Suprapubic skin (tissue), 4 donors: ENCODE results near the gene SLC15A3. TPM values are rescaled to one million over a fixed set of nuclear protein-coding genes. Genes with fewer than 3 reads are reported as not detected.

Experiments
- DNase-seq, 2 donors: peaks; one replicate each; pipeline ENCODE4 v3.0.0-alpha.2; 2019; ENCODE audit warnings: low spot score in 2 of 2
- H3K27ac ChIP-seq: fragments of 200-600 bp; sonication (generic); one replicate; pipeline ENCODE4 v1.5.1; 2019
- H3K27me3 ChIP-seq: fragments of 200-600 bp; sonication (generic); one replicate; pipeline ENCODE4 v1.5.1; 2019
- H3K36me3 ChIP-seq: fragments of 200-600 bp; sonication (generic); one replicate; pipeline ENCODE4 v1.5.1; 2019
- H3K4me1 ChIP-seq: fragments of 200-600 bp; sonication (generic); one replicate; pipeline ENCODE4 v1.5.1; 2019
- H3K4me3 ChIP-seq: fragments of 200-600 bp; sonication (generic); one replicate; pipeline ENCODE4 v1.5.1; 2019; ENCODE audit warnings: mild to moderate bottlenecking
- H3K9me3 ChIP-seq: fragments of 200-600 bp; sonication (generic); one replicate; pipeline ENCODE4 v1.5.1; 2019
- CTCF ChIP-seq, 2 donors: fragments of 200-600 bp in 1 of 2; fragments of 450-650 bp in 1 of 2; sonication (generic) in 1 of 2; IDR thresholded peaks; one replicate each; pipeline ENCODE4 v1.5.1; 2016 to 2019; ENCODE audit warnings: antibody characterized with exemption in 2 of 2, mild to moderate bottlenecking in 1 of 2, moderate library complexity in 1 of 2
- EP300 ChIP-seq: sonication (generic); formaldehyde crosslinking; IDR thresholded peaks from one replicate; pipeline ENCODE4 v1.6.1; 2017; ENCODE audit warnings: antibody characterized with exemption
- POLR2A ChIP-seq, 2 donors: fragments of 450-650 bp; IDR thresholded peaks; one replicate each; pipeline ENCODE4 v1.6.1; 2017; ENCODE audit warnings: antibody characterized with exemption in 2 of 2, mild to moderate bottlenecking in 2 of 2, moderate library complexity in 2 of 2
- POLR2AphosphoS5 ChIP-seq, 3 donors: sonication (generic); formaldehyde crosslinking; IDR thresholded peaks; one replicate each; pipeline ENCODE4 v1.6.1; 2017; ENCODE audit warnings: antibody characterized with exemption in 3 of 3
- WGBS: methylation state at CpG from one replicate; pipeline ENCODE4 v1.1.5; 2018; 5-methylcytosine and 5-hydroxymethylcytosine counted together
- total RNA-seq, 4 donors: library from RNA; depleted of rRNA; stranded (reverse); fragments of >200 nt; gene quantifications; one replicate each; pipeline ENCODE4 v1.1.0, GENCODE V29; 2016

SLC15A3 gene
- total RNA-seq, 4 donors from 2014 or later: 1.7 to 10.5 (median 9.8) TPM

GRCh38 chr11:60906132-60906972 is 45.6 kb downstream of the SLC15A3 start, which contains the start of gene PRPF19:
Gene PRPF19 (minus strand): TSS chr11:60906585. CDS start chr11:60906382, 203 bp downstream.
- Histone ChIP-seq H3K27ac (peak within 1 kb of the TSS; percentile 93), H3K4me1 (peaks cover 32% of the 10 kb centered on the region), H3K4me3 (peak within 1 kb of the TSS; percentile 81), H3K9me3 (no peaks in the 10 kb centered on the region), H3K36me3 (peaks cover 24% of the 10 kb centered on the region), H3K27me3 (no peaks in the 10 kb centered on the region)
- TF ChIP-seq CTCF (IDR thresholded peaks at IDR 0.05): no peak
- TF ChIP-seq POLR2AphosphoS5 (IDR thresholded peaks at IDR 0.05): peak in 2 of 3 donors; percentile 45 to 83
- under 1% methylated on average over 25 of the region's 75 CpGs for WGBS
- peak; percentile 98 to 99 for DNase-seq

- peaks cover 32% of the 10 kb centered on the region for H3K4me1 ChIP-seq
- no peaks in the 10 kb centered on the region for H3K27me3 ChIP-seq
- 4% methylated on average over 13 of the region's 16 CpGs for WGBS
- H3K9me3 ChIP-seq: no peaks in the 10 kb centered on the region
- H3K4me3 ChIP-seq: peak overlapping the region; percentile 81
- TF ChIP-seq CTCF (IDR thresholded peaks at IDR 0.05) (no peak), POLR2AphosphoS5 (IDR thresholded peaks at IDR 0.05) (no peak), EP300 (no peak), POLR2A (IDR thresholded peaks at IDR 0.05) (no peak)
- H3K27ac ChIP-seq: peak overlapping the region; percentile 93
- peaks cover 31% of the 10 kb centered on the region for H3K36me3 ChIP-seq
- DNase-seq: no peak
Observed at GRCh38 chr11:60905551-60906113, 46.3 kb downstream of the SLC15A3 start.

- Histone ChIP-seq H3K9me3 (no peaks in the 10 kb centered on the region), H3K4me3 (peak overlapping the region; percentile 81), H3K36me3 (peaks cover 37% of the 10 kb centered on the region), H3K27me3 (no peaks in the 10 kb centered on the region), H3K4me1 (peaks cover 32% of the 10 kb centered on the region), H3K27ac (peak overlapping the region; percentile 93)
- 31% methylated on average over 6 of the region's 6 CpGs for WGBS
- no peak for TF ChIP-seq POLR2AphosphoS5 (IDR thresholded peaks at IDR 0.05)
- TF ChIP-seq EP300: no peak
- no peak for TF ChIP-seq POLR2A (IDR thresholded peaks at IDR 0.05)
- DNase-seq: no peak
Observed at GRCh38 chr11:60905047-60905446, 46.9 kb downstream of the SLC15A3 start.

GRCh38 chr11:60902625-60903024 is 49.4 kb downstream of the SLC15A3 start:
- Histone ChIP-seq H3K4me3 (no peak overlapping the region), H3K9me3 (no peaks in the 10 kb centered on the region), H3K27me3 (no peaks in the 10 kb centered on the region), H3K4me1 (peaks cover 32% of the 10 kb centered on the region), H3K27ac (no peak overlapping the region), H3K36me3 (peaks cover 59% of the 10 kb centered on the region)
- no peak for DNase-seq
- WGBS: 90% methylated on average over 11 of the region's 11 CpGs
- no peak for TF ChIP-seq EP300
- TF ChIP-seq POLR2AphosphoS5 (IDR thresholded peaks at IDR 0.05): no peak
- TF ChIP-seq POLR2A (IDR thresholded peaks at IDR 0.05): no peak
- no peak for TF ChIP-seq CTCF (IDR thresholded peaks at IDR 0.05)

- Histone ChIP-seq H3K4me3 (no peak overlapping the region), H3K36me3 (peaks cover 77% of the 10 kb centered on the region), H3K9me3 (no peaks in the 10 kb centered on the region), H3K27me3 (no peaks in the 10 kb centered on the region), H3K27ac (no peak overlapping the region), H3K4me1 (peaks cover 24% of the 10 kb centered on the region)
- no peak for DNase-seq
- 65% methylated on average over 9 of the region's 13 CpGs for whole genome bisulfite sequencing
- TF ChIP-seq CTCF (IDR thresholded peaks at IDR 0.05) (no peak), POLR2A (IDR thresholded peaks at IDR 0.05) (no peak), POLR2AphosphoS5 (IDR thresholded peaks at IDR 0.05) (no peak), EP300 (no peak)
Observed at GRCh38 chr11:60900673-60901404, 51.1 kb downstream of the SLC15A3 start.
